ENCODE results near the gene TNRC6C.

The TNRC6C gene, protein sequence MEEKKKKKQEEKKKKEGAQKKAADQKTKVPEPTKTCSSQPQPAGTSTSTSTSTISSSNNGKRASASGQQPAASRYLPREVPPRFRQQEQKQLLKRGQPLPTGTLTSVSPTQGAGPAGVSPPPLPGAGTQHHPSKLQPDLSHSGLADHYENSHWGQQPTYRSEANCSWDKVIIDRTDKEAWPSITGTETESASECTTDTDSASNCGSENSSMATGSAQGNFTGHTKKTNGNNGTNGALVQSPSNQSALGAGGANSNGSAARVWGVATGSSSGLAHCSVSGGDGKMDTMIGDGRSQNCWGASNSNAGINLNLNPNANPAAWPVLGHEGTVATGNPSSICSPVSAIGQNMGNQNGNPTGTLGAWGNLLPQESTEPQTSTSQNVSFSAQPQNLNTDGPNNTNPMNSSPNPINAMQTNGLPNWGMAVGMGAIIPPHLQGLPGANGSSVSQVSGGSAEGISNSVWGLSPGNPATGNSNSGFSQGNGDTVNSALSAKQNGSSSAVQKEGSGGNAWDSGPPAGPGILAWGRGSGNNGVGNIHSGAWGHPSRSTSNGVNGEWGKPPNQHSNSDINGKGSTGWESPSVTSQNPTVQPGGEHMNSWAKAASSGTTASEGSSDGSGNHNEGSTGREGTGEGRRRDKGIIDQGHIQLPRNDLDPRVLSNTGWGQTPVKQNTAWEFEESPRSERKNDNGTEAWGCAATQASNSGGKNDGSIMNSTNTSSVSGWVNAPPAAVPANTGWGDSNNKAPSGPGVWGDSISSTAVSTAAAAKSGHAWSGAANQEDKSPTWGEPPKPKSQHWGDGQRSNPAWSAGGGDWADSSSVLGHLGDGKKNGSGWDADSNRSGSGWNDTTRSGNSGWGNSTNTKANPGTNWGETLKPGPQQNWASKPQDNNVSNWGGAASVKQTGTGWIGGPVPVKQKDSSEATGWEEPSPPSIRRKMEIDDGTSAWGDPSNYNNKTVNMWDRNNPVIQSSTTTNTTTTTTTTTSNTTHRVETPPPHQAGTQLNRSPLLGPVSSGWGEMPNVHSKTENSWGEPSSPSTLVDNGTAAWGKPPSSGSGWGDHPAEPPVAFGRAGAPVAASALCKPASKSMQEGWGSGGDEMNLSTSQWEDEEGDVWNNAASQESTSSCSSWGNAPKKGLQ (N-terminal part only)

DNA sequence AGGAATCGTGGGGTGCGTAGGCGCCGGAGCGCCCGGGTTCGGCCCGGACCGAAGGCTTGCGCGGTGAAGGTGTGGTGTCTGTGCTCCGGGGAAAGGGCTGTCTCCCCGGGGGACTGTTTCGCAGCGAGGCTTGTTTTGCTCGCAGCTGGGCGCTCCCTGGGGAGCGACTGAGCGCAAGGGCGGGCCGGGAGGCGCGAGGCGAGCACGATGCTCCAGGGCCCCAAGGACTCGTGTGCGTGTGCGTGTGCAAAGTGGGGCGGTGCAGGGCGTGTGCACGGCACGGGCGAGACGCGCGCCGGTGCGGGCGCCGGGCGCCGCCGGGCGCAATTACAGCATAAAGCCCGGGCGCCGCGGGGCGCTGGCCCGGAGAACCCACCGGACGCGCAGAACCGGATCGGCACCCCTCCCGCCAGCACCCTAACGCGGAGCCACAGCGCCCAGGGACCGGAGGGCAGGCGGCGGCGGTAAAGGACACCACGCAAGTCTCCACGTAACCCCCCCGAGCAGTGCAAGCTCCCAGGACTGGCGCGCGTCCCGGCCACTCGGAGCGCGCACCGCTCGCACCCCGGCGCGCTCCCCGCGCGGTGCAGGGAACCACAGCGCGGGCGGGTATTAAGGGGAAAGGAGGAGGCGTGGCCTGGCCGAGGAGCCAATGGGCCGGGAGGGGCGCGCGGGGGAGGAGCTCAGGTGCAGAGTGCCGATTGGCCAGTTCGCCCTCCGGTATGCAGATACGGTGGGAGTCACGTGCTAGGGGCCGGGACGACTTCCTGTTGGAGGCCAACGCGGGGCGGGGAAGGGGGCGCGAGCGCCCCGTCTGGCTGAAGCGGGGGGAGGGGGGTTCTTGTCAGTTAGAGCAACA lies at the start of gene TNRC6C:
TNRC6C (plus strand) TSS at position 847 of the 859 bp plus-strand sequence. CDS start 45,504 bp downstream, outside the sequence.
- DNase-seq (ENCODE audit: low spot score), result peak; percentile 95

DNA sequence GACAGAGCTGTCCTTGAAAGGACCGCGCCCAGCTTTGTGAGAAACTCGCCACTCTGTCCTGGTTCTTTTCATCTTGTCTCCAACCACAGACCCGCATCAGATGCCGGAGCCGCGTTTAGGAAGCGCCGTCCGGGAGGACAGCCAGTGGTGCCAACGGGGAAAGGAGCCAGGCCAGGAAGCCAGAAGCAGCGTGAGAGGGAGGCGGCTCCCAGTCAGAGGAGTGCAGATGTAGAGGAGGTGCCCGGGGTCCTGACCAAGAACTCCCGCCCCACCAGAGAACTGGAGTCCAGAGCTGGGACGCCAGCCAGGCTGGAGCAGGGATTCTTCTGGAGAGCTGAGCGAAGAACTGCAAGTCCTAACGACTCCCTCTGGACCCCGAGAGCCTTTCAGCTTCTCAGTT lies 49.3 kb upstream of the TNRC6C start:
- DNase-seq (ENCODE audit: low spot score), result no peak

DNA sequence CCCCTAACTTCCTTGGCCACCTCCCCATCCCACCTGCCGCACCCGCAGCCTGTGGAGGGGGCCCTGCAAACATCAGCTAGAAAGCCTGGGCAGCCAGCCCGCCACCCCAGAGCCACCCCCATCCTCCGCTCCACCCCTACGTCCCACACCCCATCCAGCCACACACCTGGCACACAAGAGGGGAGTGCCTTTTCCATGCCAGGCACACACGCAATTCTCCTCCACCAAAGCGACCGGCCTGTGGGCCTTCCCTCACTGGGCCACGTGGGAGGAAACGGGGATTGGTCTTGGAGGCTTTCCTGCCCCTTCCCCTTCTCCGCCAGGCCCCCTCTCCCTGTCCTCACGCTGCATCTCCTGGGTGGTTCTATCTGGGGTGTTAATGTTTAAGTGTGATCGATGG lies 48.7 kb upstream of the TNRC6C start:
- DNase-seq (ENCODE audit: low spot score), result no peak

DNA sequence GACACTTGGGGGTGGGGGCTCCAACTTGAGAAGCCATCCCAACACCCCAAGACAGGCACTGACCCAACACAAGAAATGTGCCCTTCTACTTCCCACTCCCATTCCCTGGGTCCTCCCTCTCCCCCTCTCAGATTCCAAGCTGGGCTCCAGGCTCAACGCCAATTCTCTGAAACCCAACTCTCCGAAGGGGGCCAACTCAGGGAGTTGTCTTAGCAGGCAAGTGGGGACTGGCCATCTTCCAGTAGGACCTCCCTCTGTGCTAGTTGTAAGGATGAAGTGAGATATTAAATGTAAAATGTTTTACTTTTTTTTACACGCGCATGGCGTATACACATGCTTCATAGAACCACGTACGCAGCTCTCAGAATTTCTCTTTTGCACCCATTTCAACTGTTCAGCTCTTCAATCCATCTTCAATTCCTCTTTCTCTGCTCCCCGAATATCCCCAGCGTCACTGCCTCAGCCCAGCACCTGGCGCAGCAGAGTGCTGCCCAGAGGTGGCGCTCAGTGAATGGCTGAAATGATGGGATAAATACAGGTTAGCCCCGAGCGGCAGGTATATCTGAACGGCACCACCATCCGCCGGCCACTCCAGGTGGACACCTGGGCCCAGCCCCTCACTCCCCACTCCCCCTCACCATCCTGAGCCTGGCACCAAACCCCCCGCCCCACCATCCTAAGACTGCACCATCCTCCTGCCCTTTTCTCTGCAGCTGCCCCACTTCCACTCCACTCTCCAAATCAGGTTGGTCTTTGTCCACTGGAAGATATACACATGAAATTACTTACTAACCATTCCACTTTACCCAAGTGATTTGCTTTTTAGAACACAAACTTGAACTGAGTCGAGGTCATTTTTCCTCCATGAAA lies 43.9 kb upstream of the TNRC6C start:
- no peak for DNase-seq (ENCODE audit: low spot score)

DNA sequence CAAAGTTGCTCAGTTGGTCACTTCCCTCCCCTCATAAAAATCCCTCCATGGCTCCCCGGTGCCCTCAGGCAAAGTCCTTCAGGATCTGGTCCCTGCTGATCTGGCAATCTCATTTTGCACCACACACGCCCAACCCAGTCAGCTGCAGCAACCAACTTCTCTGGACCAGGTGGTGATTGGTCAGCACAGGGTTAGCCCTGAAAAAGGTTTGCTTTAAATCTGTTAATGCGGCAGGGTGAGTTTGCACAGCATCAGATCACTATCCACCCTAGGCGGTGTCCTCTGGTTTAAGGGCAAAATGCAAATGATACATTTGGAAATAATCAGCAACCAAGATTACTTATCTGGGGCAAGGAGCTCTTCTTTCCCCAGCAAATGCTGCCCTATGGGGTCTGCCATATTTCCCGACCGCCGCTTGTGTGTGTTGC lies 42.9 kb upstream of the TNRC6C start:
- DNase-seq (ENCODE audit: low spot score), result no peak

DNA sequence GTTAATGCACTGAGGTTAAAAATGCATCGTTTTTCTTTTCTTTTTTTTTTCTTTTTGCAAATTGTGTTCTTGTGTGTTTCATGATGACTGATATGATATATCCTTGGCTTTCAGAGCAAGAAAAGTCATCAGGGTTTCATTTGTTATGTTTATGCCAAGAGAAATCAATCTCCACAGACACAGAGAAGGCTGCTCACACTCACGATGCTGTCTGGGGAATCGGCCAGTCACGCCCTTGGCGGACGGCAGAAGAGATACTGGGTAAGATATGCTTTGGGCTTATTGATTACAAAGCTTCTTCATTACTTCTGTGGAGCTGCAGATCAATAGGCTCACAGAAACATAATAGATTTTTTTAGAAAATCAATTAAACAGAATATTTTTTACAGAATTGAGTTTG lies 42.2 kb upstream of the TNRC6C start:
- DNase-seq (ENCODE audit: low spot score), result no peak

DNA sequence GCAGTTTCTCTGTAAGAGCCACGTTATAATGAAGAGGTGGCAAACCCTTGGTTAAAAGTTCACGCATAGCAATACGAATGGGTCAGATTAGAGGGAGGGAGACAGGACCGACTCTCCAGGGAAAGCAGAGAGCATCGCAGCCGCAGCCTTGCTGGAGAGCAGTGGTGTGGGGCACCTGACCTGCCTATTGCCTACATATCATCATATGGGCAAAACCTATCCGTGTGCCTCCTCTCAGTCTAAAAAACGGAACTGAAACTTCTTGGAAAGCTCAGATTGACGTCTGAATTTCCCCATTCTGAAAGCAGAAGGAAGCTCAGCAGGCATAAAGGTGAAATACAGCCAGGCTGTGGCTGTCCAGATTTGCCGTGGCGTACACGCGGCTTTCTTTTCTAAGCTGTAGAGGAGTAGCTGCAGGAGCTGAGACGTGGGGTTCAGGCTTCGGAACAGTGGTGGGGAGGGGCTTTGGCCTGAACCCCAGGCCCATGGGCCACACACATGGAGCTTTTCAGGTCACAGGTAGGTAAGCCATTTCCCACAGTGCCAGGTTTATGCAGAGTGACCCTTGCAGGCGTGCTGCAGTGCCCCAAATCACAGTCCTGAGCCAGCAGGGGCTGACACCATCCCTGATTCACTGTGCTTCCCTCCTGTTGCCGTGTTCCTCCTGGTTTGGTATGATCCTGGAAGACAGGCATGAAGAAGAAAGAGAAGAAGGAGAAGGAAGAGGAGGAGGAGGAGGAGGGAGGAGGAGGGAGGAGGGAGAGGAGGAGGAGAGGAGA lies 41.6 kb upstream of the TNRC6C start:
- DNase-seq (ENCODE audit: low spot score), result no peak

DNA sequence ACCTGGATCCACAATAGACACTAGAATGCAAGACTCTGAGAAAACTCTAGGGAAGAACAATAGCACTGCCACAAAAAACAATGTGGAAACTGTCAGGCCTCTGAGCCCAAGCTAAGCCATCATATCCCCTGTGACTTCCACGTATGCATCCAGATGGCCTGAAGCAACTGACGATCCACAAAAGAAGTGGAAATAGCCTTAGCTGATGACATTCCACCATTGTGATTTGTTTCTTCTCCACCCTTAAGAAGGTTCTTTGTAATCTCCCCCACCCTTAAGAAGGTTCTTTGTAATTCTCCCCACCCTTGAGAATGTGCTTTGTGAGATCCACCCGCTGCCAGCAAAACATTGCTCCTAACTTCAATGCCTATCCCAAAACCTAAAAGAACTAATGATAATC lies 39.2 kb upstream of the TNRC6C start:
- DNase-seq (ENCODE audit: low spot score), result no peak

DNA sequence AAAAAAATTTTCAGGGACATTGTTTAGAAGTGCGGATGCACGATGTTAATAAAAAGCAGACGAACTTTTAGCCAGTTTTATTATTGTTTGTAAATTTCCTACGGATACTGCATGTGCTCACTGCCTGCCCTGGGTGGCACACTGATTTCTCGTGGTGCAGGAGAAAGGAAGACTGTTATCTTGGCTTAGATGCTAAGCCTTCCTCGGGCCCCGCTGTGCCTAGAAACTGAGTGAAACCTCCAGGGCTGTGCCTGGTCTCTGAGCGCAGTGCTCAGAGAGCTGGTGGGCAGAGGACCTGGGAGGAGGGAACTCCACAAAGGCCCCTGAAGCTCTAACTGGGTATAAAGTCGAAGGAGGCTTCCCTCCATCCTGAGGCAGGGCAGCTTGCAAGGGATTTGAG lies 35.4 kb upstream of the TNRC6C start:
- DNase-seq (ENCODE audit: low spot score), result no peak

DNA sequence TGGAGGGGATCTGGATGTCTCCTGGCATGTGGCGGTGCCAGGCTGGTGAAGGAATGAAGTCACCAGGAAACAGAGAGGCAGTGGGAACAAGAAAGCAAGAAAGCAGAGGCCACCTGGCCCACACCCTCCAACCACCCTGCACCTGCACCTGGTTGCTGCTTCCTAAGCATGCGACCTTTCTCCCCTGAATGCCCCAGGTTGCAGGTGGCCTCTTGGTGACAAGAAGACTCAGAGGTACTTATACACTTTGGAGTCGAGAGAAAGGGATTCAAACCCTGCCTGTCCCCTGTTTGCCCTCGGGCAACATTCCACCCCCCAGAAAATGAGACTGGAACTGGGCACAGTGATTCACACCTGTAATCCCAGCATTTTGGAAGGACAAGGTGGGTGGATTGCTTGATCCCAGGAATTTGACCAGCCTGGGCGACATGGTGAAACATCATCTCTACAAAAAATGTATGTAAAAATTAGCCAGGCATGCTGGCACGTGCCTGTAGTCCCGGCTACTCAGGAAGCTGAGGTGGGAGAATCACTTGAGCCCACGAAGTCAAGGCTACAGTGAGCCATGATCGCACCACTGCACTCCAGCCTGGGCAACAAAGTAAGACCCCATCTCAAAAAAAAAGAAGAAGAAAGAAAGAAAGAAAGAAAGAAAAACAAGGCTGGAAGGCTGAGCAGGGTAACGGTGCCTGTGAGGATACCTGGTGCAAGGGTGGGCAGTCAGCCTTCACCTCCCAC lies 34.6 kb upstream of the TNRC6C start:
- no peak for DNase-seq (ENCODE audit: low spot score)

DNA sequence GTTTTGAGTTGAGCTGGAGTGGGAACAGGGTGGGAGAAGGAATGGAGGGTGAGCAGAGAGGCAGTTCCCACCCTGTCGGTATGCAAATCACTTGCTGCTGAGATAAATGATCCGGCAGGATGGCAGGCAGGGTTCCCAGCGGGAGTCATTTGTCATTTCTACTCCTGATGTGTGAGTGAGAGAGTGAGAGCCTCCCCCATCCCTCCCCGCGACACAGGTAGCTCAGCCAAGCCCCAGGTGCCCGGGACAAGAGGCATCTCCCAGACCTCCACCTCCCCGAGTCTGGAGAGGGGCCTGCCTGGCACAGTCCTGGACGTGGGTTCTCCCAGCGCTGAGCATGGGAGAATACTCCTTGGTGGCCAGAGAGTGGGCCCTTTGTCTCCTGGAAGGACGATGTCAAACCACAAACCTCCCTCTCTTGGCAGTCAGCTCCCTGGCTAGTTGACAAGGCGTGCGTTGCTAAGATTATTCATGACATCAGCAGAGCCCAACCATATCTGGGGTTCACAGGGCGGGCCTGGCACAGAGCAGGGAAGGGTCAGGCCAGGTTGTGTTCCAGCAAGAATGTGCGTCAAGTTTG lies 33.7 kb upstream of the TNRC6C start:
- DNase-seq (ENCODE audit: low spot score), result no peak

DNA sequence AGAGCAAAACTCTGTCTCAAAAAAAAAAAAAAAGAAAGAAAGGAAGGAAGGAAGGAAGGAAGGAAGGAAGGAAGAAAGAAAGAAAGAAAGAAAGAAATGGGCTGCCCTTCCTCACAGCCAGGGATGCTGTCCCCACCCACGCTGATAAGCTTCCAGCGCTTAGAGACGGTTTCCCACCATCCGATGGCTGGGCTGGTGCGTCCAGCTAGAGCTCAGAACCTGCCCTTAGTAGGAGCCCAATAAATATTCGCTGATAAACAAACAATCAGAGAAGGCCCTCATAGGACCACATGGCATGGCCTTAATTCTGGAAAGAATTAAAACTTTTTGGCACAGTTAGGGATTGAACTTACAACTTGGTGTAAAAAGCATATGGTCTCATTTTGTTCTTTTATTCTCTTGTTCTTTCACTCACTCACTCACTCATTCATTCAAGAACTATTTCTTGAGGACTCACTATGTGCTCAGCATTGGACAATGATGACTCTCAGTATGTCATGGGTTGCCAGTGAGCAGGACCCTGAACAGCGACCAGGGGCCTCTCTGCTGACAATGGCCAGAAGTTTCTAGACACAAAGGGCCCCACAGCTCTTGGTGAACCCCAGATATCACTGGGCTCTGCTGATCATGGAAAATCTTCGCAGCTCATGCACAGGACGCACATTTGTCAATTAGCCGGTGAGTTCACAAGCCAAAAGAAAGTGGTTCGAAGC lies 32.5 kb upstream of the TNRC6C start:
- DNase-seq (ENCODE audit: low spot score), result no peak

DNA sequence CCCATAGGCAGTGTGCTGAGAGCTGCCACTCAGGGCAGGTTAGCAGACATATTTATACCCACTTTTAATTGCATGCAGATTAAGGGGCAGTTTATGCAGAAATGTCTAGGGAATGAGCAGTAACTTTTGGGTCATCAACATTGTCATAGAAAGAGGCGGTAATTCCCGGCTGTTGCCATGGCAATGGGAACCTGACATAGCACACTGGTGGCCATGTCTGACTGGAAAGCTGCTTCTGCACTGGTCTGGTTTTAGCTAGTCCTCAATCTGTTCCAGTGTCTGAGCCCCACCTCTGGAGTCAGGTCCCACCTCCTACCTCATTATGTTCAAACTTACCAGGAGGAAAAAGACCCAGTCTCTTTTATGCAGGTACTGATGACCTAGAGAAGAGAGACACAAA lies 31.5 kb upstream of the TNRC6C start:
- no peak for DNase-seq (ENCODE audit: low spot score)

DNA sequence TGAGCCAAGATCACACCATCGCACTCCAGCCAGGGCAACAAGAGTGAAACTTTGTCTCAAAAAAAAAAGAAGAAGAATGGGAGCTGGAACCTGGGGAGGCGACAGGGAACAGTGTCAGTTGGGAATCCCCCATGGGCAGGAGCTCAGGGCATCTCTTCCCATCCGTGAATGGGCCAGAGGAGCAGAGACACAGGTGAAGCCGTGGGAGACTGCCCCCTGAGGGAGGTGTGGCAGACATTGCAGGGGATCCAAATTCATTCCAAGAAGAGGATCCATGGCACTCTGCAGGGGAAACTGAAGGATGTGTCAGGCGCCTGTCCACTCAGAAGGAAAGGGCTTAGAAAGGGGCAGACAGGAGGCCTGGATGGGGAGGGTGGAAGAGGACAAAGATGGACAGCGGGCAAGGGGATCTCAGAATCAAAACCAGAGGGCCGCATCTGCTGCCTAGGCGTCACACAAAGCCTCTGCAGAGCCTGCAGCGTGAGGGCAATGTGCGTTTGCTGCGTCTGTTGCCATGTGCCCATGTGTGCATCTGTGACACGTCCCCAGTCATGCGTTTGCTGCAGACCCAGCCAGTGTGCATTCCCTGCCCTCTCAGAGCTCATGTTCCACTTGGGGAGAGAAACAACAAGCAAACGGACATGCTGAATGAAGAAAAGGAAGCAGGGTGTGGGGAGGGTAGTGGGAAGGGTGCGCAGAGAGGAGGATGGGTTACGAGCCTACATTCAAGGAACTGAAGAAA lies 30.6 kb upstream of the TNRC6C start:
- no peak for DNase-seq (ENCODE audit: low spot score)

DNA sequence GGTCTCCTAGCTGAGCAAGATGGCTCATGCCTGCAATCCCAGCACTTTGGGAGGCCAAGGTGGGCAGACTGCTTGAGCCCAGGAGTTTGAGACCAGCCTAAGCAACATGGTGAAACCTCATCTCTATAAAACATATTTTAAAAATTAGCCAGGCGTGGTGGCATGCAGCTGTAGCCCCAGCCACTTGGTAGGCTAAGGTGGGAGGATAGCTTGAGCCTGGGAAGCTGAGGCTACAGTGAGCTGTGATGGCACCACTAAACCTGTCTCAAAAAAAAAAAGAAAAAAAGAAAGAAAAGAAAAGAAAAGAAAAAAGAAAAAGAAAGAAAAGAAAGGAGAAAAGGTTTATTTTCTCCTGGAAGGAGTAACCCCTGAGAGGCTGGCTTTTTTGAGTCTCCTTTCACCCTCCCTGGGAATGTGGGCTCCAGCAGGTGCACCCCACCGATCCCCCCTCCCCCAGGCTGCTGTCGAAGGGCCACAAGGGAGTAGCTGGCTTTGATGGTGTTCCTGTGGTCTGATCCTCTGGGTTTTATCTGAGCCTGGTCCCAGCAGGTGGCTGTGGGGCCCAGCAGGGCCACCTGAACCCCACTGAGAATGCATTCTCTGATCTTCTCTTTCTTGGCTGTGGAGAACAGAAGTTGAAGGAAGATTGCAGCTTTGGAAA lies 29.9 kb upstream of the TNRC6C start:
- DNase-seq (ENCODE audit: low spot score), result no peak

DNA sequence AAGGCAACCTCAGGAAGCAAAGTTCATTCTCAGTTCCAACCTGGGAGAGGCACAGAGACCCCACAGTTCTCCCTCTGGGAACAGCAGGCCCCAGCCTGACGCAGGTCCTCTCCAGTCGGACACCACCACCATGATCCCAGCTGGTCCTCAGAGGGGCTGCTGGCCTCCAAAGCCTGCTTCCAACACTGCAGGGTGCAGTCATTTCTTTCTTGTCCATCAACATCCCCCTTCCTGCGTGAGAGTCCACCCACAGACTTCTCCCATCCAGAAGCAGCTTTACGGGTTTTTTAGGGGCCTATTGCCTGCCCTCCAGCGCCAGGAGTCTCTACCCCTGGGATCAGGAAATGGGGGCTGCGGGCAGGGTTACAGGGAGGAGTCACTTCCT lies 29.3 kb upstream of the TNRC6C start:
- DNase-seq (ENCODE audit: low spot score), result no peak

DNA sequence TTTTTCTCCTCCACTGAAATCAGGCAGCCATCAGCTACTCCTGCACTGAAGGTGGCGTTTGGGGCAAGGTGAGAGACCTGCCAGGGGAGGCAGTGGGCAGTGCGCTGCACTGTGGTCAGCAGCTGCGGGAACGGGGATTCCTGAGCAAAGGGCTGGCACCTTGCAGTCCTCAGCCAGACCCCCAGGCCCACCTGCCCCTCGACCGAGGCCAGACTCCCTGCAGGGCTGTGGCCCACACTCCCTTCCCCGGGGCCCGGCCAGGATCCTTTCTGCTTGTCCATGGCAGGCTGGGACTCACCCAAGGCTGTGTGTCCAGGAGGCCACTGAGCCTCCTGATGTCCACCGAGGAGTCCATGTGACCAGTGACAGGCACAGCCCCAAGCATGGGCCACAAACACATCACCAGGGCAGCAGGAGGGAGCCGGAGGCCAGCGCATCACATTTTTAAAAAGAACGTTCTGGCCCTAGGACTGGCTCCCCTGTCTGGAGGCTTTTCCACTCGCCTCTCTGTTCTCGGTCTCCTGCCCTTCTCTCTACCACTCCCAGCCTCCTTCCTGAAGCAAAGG lies 28.5 kb upstream of the TNRC6C start:
- DNase-seq (ENCODE audit: low spot score), result no peak
